22Rv1 (cell line): ENCODE data around the gene GRIN3A.
"Not testable (repeated sequence)": the region's sequence is repeated elsewhere in the genome, so short reads cannot be mapped to it uniquely, and the experiment has no call there.

Experiments
- H3K27ac ChIP-seq: fragments of 450-650 bp; 2 replicates; pipeline ENCODE4 v1.5.1; 2017
- CTCF ChIP-seq: fragments of 450-650 bp; IDR thresholded peaks from 2 replicates; pipeline ENCODE4 v1.5.1; 2017; ENCODE audit warnings: mild to moderate bottlenecking
- ZFX ChIP-seq: fragments of 450-650 bp; IDR thresholded peaks from 2 replicates; pipeline ENCODE4 v1.6.1; 2017; ENCODE audit warnings: antibody characterized with exemption, borderline replicate concordance

The GRIN3A gene

GRCh38 chr9:101567725-101568350 is 170.6 kb downstream of the GRIN3A start:
- H3K27ac ChIP-seq: no peak overlapping the region
- TF ChIP-seq CTCF: no peak
- TF ChIP-seq ZFX: no peak

GRCh38 chr9:101566904-101567724 is 171.3 kb downstream of the GRIN3A start:
- no peak overlapping the region for H3K27ac ChIP-seq
- TF ChIP-seq ZFX (no peak), CTCF (peak; percentile 72)

GRCh38 chr9:101564252-101564651 is 174.2 kb downstream of the GRIN3A start:
- H3K27ac ChIP-seq: no peak overlapping the region
- TF ChIP-seq ZFX (no peak), CTCF (no peak)

- H3K27ac ChIP-seq: no peak overlapping the region
- TF ChIP-seq CTCF: no peak
- TF ChIP-seq ZFX: no peak
Measured at GRCh38 chr9:101562966-101563365, 175.5 kb downstream of the GRIN3A start.

GRCh38 chr9:101561740-101562139 is 176.7 kb downstream of the GRIN3A start:
- H3K27ac ChIP-seq: no peak overlapping the region
- TF ChIP-seq CTCF (no peak), ZFX (no peak)

- H3K27ac ChIP-seq: not testable (repeated sequence)
- peak; percentile 65 for TF ChIP-seq CTCF
Measured at GRCh38 chr9:101549472-101550098, 188.9 kb downstream of the GRIN3A start.
